Forelimb muscle (tissue), 1 donor: ENCODE results near the gene CSTB. TPM values are rescaled to one million over a fixed set of nuclear protein-coding genes. Genes with fewer than 3 reads are reported as not detected.

ENCODE experiments used
- DNase-seq: peaks from one replicate; pipeline ENCODE4 v3.0.0-alpha.2; 2013; ENCODE audit warnings: low read depth
- polyA plus RNA-seq: library from polyadenylated mRNA; unstranded; fragments of 120-200 nt; gene quantifications from one replicate; pipeline ENCODE4 v1.2.1, GENCODE V29; 2013; ENCODE audit not compliant: insufficient read length

The CSTB gene
- polyA plus RNA-seq, 1 donor: 14.9 TPM

DNA sequence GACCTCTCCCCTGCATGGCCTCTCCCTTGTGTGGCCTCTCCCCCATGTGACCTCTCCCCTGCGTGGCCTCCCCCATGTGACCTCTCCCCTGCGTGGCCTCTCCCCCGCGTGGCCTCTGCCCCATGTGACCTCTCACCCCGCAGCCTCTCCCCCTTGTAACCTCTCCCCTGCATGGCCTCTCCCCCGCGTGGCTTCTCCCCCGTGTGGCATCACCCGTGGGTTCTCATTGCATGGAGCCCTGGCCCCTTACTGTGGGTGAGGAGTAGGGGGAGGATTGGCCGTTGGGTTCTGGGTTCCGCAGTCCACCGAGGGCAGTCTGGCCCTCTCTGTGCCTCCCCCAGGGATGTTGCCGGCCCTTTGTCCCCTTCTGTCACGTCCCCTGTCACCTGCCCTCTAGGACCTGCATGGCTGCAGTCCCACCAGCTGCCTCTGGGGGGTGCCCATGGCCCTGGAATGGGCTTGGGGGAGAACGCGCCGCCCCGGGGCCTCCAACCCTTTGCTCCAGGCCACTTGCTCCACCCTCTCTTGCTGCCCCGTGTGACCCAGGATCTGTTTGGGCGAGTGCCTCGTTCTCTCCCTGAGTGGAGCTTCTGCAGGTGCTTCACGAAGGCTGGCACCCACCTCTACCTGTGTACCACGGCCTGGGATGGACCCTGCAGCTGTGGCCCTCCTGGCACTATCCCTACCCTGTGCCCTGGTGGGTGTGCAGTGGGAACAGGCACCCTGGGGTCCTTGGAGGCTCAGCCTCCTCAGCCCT lies 34.6 kb upstream of the CSTB start:
- DNase-seq: no peak

DNA sequence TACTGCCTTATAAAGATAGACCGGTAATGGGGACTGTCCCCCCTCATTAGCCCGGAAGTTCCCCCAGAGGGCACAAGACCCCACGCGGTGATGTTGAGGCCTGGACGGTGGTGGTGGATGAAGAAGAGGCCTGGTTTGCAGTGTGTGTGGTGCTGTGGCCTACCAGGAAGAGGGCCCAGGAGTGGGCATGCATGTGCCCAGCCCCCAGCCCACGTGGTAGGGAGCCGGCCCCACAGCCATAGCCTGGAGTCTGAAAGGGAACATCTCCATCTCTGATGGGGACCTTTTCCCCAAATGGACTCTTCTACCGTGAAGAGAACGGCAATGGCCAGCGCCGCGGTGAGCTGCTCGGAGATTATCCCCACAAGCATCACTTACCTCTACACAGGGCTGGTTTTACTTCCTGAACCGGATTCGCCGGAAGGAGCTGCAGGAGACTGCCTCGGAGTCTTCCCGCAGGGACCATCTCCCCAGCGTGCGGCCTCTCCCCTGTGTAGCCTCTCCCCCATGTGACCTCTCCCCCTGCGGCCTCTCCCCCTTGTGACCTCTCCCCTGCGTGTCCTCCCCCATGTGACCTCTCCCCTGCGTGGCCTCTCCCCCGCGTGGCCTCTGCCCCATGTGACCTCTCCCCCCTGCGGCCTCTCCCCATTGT lies 33.9 kb upstream of the CSTB start:
- DNase-seq: no peak

DNA sequence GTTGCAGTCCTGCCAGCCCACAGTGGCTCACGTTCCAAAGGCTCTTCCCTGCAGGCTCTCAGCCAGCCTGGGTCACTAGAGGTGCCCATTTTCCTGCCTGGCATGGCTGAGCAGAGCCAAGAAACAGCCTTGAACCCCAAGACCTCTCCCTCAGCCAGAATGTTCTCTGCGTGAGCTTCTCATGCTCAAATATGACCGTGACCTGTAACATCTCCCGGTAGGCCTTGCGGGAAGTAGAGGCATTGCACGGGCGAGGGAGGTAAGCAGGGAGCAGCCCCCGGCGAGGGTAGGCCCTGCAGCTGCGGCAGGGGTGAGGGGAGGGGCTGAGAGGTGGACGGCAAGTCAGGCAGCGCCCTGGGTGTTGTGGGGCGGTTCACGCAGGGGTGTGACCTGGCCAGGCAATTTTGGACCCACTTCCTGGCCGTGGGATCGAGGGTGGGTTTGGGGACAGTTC lies 33.3 kb upstream of the CSTB start:
- DNase-seq: no peak

DNA sequence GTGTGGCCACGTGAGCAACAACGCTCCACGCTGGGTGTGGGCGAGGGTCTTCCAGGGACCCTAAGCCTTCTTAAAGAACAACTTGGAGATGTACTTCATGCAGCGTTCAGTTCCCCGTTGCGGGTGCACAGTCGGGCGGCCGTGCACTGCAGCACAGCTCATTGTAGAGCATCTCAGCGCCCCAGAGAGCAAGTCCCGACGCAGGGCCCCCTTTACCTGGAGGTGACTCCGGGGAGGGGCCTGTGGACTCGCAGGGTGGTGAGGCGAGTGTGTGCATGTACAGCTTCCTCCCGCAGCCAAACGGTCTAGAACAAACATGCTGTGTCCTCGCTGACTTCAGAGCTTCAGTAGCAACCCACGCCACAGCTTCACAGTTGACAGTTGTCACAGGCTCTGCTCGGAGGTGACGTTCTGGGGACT lies 32.7 kb upstream of the CSTB start:
- DNase-seq: no peak

DNA sequence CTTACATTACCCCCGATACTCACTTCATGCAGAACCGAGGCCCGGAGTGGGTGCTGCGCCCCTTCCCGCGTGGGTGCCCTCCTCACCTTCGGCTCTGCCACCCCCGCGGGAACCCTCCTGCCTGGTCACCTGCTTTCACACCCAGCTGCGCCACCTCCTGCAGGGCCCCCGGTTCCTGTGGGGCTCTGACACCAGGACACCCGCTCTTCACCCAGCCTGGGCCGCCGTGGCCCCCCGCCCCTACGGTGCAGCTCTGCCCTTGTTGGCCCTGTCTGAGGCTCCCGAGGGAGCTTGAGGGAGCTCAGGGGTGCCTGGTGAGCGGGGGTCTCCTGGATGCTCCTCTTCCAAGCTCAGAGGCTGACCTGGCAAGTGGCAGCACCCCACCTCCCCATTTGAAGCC lies 32.3 kb upstream of the CSTB start:
- DNase-seq: no peak

DNA sequence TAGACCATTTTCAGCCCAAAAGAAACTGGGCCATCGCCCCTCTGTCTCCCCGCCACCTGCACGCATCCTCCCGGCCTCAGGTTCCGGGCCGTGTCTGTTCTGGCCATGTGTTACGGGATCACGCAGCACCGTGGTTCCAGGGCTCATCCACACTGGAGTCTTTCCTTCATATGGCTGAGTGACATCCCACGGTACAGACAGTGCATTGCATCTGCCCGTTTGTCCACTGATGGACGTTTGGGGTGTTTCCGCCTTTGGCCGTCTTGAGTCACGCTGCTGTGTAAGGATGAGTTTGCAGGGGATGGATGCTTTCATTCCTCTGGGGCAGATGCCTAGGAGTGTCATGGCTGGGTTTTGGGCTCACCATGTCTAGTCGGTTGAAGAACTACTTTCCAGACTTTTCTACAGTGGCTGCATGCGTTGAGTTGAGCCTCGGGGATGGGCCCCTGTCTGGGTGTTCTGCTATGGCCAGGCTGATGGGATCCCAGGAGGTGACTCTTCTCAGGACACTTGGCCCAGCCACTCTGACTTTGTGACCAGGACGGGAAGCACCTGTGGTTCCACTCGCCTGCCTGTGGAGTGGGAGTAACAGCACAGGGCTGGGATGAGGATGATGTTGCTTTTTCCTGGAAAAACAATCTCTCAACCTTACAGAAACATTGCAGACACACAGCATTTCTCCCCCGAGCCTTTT lies 30.1 kb upstream of the CSTB start:
- DNase-seq: no peak

DNA sequence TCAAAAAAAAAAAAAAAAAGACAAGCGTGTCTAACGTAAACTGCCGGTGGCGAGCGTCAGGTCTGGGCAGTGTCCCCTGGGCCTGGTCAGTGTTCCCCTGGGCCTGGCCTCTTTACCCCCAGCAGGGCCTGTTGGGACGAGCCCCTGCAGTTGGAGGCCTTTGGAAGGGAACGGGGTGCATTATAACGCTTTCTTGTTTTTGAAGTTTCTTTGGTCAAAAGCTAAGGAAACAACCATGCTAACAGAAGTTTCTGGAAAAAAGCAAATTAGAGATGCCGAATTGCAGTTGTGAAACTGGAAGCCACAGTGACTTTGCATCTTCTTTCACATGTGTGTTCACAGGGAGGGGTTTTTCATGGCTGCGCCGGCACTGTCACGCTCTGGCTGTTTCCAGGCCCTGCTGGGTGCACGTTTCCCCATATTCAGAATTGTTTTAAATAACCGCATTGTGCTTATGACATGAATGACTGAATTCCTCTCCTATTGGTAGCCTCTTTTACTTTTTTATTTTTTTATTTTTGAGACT lies 29.2 kb upstream of the CSTB start:
- no peak for DNase-seq

DNA sequence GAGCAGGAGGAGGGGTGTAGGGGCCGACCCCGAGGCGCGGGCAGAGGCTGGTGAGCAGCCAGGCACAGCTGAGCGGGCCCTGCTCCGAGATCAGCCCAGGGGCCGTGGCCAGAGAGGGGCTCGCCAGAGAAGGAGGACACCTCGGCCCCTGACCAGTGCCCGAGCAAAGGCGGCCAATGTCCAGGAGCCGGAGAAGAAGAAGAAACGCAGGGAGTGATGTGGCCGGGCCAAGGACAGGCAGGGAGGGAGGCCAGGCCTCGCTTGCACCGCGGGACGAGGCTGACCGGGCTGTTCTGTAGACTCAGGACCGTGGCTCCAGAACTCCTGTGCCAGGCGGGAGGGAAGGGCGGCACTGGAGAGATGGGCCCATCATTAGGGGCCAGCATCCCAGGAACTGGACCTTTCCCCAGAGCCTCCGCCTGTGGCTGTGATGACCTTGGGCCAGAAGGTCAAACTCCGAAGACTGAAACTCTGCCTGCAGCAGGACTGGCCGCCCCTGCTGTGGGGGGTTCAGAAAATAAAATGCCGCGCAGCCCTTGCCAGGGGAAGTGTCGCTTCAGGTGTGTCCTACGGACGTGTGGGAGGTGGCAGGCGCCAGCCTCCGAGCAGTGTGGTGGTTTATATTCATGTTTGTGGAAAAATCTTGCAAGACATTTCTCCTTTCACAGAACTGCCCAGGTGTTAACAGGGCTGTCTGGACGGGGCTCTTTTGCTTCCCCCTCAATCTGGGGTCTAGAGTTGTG lies 27.6 kb upstream of the CSTB start:
- DNase-seq: no peak

DNA sequence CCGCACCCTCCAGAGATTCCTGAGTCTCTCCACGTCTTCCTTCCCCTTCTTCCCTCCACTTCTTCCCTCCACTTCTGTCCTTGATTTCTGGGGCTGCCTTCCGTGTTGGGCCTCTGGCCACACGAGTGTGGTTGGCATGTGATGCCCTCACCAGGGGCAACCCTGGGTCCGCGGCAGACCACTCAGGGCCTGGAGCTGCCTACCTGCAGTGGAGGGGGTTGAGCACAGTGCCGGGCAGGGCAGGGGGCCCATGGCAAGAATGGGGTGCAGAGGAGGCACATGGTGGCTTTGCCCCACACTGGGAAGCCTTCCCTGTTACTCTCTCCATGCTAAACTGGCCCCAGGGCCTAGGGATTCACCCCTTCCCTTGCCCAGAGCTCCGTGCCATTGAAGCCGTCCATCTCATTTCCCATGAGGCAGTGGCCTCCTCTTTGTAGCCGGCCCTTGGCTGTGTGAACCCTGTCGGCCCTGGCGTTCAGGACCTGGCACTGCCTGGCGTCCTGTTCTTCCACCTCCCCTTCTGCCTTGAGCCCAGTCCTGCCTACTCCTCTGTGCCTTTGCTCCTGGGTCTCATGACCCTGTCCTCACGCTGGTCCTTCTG lies 26.7 kb upstream of the CSTB start:
- no peak for DNase-seq

DNA sequence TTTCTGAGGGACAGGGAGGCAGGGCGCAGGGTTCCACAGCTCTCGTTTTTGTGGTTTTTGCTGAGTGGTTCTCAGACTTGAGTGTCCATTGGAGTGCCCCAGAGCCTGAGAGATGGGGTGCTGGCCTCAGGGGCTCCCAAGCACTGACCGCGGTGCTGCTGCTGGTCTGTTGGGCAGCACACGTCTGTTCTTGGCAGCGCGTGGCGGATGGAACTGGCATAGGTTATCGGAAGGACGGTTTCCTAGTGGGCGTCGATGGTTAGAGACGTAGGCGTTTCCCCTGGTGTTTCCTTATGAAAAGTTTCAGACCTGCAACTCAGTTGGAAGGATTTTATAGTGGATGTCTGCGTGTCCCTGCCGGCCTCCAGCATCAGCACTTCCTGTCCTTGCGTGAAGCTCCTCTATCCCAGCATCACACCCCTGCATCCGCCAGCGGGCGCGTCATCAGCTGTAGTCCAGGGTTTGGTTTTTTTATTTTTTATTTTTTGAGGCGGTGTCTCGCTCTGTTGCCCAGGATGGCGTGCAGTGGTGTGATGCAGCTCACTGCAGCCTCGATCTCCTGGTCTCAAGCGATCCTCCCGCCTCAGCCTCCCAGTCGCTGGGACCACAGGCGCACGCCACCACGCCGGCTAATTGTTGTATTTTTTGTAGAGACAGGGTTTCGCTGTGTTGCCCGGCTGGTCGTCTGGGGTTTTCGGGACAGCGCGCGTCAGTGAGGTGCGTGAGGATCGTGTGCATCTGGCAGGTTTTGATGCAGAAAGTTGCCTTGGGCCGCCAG lies 25.1 kb upstream of the CSTB start:
- DNase-seq: no peak

DNA sequence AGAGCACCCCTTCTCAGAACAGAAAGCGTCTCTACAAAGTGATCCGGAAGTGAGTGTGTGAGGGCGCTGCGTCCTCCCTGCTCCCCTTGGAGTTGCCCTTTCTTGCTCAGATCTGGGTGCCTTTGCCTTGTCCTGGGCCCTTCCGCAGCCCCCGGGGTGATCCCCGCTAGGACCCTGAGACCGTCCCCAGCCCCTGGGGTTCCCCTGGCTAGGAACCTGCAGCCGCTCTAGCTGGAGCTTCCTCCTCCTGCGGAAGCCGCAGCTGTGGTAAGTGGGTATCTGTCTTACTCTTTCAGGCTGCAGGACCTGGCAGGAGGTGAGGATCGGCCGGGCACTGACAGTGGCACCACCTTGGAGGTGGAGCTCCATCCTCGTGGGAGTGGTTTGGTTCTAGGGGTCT lies 24.5 kb upstream of the CSTB start:
- DNase-seq: no peak

DNA sequence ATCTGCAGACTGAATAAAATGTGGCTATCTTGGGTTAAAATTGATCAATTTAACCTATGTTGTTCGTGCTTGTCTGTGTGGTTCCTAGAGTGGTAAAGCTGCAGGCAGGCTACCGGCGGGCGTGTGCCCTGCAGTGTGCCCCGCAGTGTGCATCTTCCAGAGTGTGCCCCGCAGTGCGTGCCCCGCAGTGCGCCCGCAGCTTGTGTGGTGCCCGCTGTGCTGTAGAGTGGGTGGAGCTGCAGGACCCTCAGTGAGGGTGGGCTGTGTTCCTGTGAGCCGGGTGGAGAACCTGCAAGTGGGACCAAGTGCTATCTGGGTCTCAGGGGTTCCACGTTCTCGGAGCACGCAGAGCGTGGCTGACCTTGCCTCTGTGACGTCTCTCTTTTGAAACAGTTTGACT lies 24.0 kb upstream of the CSTB start:
- no peak for DNase-seq

DNA sequence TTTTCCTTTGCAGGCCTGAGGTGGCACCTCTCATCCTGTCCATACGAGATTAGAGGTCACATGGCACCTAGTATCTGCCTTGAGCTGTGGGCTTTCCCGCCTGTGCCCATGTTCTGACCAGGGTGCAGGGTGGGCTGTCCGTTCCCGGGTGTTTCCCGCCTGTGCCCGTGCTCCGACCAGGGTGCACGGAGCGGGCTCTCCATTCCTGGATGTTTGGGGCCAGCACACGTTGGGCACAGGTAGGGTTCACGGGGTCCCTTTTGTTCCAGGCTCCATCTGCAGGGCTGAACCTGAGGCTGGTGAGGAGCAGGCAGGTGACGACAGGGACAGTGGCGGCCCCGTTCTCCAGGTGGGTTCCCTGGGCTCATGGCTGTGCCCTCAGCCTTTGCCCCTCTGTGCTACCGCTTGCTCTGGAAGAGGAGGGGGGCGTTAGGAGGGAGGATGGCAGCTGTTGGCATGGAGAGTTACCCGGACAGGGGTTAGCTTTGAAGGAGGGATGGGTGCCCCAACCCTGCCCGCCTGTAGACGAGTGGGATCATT lies 23.3 kb upstream of the CSTB start:
- DNase-seq: no peak

DNA sequence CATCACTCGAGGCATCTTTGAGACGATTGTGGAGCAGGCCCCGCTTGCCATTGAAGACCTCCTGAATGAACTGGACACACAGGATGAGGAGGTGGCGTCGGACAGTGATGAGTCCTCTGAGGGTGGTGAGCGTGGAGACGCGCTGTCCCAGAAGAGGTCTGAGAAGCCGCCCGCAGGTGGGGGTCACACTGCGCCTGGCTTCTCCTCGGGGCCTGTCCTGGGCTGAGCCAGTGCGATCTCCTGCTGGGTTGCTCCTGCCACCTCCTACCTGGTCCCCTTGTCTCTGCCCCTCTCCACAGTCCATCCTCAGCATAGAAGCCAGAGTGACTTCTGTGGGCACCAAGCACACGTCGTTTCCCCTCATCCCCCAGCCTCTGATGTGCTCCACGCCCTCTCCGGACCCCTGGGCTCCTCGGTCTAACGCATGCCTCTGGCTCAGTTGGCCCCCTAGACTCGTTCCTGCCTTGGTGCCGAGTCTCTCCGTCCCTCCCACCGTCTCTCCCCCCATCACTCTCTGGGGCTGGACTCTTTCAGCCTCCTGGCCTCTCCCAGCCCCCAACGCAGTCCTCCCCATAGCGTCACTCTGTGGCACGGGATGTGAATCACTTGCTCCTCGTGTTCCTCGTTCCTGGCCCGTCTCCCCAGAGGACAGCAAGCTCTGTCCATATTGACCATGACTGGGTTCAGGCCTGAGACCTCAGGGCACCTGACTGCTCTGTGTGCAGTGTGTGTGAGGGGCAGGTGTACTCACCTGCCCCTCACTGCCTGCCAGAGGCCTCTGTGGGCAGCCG lies 22.0 kb upstream of the CSTB start:
- no peak for DNase-seq

DNA sequence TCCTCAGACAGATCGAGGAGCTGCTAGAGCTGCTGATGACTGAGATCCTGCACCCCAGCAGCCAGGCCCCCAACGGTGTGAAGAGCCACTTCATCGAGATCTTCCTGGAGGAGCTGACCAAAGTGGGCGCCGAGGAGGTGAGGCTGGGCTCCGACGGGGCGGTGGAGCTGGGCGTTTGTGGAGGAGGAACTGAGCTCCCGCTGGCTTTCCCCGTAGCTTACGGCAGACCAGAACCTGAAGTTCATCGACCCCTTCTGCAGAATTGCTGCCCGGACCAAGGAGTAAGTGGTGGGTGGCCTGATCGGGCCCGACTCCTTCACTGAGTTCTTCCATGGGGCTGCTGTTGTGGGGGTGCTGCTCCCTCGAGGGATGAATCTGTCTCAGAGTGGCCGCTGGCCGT lies 21.3 kb upstream of the CSTB start:
- DNase-seq: no peak

DNA sequence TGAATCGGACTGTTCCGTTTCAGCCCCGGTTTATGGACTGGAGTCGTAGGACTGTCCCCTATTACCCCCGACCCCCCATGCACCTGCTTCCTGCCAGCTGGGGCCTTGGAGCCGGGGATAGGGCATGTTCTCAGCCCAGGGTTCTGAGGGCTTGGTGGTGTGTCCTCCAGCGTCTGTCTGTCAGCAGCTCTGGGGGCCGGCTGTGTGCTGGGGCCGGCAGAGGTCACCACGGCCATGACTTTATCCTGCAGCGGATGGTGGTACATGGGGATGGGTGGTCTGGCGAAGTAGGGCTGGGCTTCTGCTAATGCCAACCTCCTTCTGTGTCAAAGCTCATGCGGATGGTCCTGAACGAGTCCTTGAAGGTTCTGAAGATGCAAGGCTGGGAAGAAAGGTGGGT lies 18.7 kb upstream of the CSTB start:
- DNase-seq: no peak

DNA sequence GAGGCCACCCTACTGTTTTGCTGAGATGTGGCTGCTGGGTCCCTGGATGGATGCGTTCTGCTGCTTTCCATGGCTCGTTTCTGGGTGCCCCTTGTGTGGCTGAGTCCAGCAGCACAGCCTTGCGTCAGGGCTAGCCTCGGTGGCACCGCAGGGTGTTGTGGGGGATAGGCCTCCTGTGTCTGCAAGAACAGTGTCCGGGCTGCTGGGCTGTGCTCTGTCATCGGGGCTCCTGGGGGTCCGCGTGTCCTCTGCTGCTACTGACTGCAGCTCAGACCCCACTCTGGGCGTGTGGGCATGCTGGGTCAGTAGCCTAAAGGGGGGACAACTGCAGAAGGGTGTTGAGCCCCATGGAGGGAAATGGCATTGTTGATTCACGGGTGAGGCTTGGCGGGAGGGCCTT lies 18.2 kb upstream of the CSTB start:
- DNase-seq: no peak

DNA sequence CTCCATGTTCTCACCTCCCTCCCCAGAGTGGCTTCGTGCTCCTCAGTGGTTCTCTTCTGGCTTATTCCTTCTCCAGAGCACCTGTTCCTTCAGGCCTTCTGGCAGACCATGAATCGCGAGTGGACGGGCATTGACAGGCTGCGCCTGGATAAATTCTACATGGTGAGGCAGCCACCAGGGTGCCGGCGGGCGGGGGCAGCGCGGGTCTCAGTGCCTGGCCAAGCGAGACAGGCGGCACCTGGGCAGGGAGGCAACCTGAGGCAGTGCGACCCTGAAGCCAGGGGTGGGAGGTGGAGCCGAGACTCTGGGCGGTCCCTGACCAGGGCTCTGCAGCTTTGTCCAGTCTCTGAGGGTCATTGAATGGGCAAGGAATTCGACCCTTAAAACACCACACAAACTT lies 17.1 kb upstream of the CSTB start:
- DNase-seq: no peak

DNA sequence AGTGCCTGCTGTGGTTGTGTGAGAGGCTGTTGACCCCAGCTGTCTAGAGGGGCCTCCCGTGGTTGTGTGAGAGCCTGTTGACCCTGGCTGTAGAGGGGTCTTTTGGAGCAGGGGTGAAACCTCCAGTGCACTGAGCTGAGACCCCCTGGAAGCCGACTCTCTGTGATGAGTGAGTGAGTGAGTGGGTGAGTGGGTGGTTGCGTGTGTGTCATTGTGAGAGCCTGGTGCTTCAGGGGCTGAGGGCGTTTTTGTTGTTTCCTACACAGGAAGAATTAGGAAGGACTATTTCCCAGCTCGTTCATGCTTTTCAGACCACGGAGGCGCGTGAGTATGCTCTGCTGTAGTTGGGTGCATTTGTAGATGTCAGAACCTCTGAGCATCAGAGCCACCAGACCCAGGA lies 16.3 kb upstream of the CSTB start:
- no peak for DNase-seq
